ENCODE results near the gene KDM4B. TPM values are rescaled to one million over a fixed set of nuclear protein-coding genes. Genes with fewer than 3 reads are reported as not detected.
"Not testable (repeated sequence)": the region's sequence is repeated elsewhere in the genome, so short reads cannot be mapped to it uniquely, and the experiment has no call there.

The KDM4B gene
- total RNA-seq, 4 donors from 2014 or later, result 28.7 to 75.1 (median 46.1) TPM

- no peak overlapping the region for H3K4me3 ChIP-seq
- H3K36me3 ChIP-seq, result peaks cover 0 to 11% (median 0%) of the 10 kb centered on the region in 3 donors
- no peak for DNase-seq
- no peak for TF ChIP-seq POLR2A (IDR thresholded peaks at IDR 0.05)
- no peak for TF ChIP-seq CTCF (IDR thresholded peaks at IDR 0.05)
- peaks cover 0 to 10% (median 0%) of the 10 kb centered on the region in 4 donors for H3K9me3 ChIP-seq
- no peaks in the 10 kb centered on the region for H3K4me1 ChIP-seq
- no peak overlapping the region for H3K27ac ChIP-seq
- no peaks in the 10 kb centered on the region for H3K27me3 ChIP-seq
Observed at GRCh38 chr19:5155586-5156210, 186.8 kb downstream of the KDM4B start.

GRCh38 chr19:5156231-5156986, 187.5 kb downstream of the KDM4B start:
- Histone ChIP-seq H3K27me3 (no peaks in the 10 kb centered on the region), H3K4me1 (no peaks in the 10 kb centered on the region), H3K27ac (no peak overlapping the region), H3K4me3 (no peak overlapping the region), H3K9me3 (peaks cover 0 to 10% (median 0%) of the 10 kb centered on the region in 4 donors), H3K36me3 (peaks cover 0 to 4% (median 0%) of the 10 kb centered on the region in 3 donors)
- DNase-seq, result no peak
- TF ChIP-seq POLR2A (IDR thresholded peaks at IDR 0.05), result no peak
- TF ChIP-seq CTCF (IDR thresholded peaks at IDR 0.05), result no peak

GRCh38 chr19:5157186-5157585, 188.3 kb downstream of the KDM4B start:
- Histone ChIP-seq H3K4me3 (no peak overlapping the region), H3K27ac (no peak overlapping the region), H3K9me3 (peaks cover 0 to 10% (median 0%) of the 10 kb centered on the region in 4 donors), H3K36me3 (no peaks in the 10 kb centered on the region), H3K4me1 (no peaks in the 10 kb centered on the region), H3K27me3 (no peaks in the 10 kb centered on the region)
- TF ChIP-seq POLR2A (IDR thresholded peaks at IDR 0.05), result no peak
- no peak for TF ChIP-seq CTCF (IDR thresholded peaks at IDR 0.05)
- no peak for DNase-seq

GRCh38 chr19:5158549-5159134, 189.7 kb downstream of the KDM4B start:
- not testable (repeated sequence) for H3K4me3 ChIP-seq, H3K27ac ChIP-seq, H3K27me3 ChIP-seq, DNase-seq, H3K4me1 ChIP-seq, H3K36me3 ChIP-seq
- H3K9me3 ChIP-seq, result peaks cover 0 to 10% (median 0%) of the 10 kb centered on the region in 4 donors

- H3K27ac ChIP-seq, H3K4me1 ChIP-seq, H3K27me3 ChIP-seq, DNase-seq, H3K4me3 ChIP-seq, H3K36me3 ChIP-seq: not testable (repeated sequence)
- peaks cover 0 to 10% (median 0%) of the 10 kb centered on the region in 4 donors for H3K9me3 ChIP-seq
Observed at GRCh38 chr19:5160158-5160795, 191.4 kb downstream of the KDM4B start.

- H3K4me1 ChIP-seq, H3K9me3 ChIP-seq, DNase-seq, H3K4me3 ChIP-seq, H3K36me3 ChIP-seq, H3K27me3 ChIP-seq, H3K27ac ChIP-seq: not testable (repeated sequence)
Observed at GRCh38 chr19:5164845-5165696, 196.2 kb downstream of the KDM4B start.

Measured in Peyer's patch (tissue), 4 donors.